Measurements from ENCODE around the gene FERMT1. TPM values are rescaled to one million over a fixed set of nuclear protein-coding genes. Genes with fewer than 3 reads are reported as not detected.

Gene FERMT1
- total RNA-seq, 1 donor from 2014 or later, result 10.9 TPM

- Mint-ChIP-seq H3K36me3 (ENCODE audit: low read depth, unreplicated experiment) (peaks cover 13% of the 10 kb centered on the region), H3K9me3 (ENCODE audit: unreplicated experiment) (no peaks in the 10 kb centered on the region), H3K27me3 (ENCODE audit: low read depth, unreplicated experiment) (no peaks in the 10 kb centered on the region), H3K4me3 (ENCODE audit: unreplicated experiment) (no peak overlapping the region), H3K27ac (ENCODE audit: unreplicated experiment) (no peak overlapping the region), H3K4me1 (ENCODE audit: low read depth, unreplicated experiment) (no peaks in the 10 kb centered on the region)
- Histone ChIP-seq H3K27ac (ENCODE audit: low read depth, low read length) (no peak overlapping the region), H3K79me2 (ENCODE audit: insufficient read depth, low read length) (no peaks in the 10 kb centered on the region), H3K4me1 (ENCODE audit: insufficient read depth, low read length) (no peaks in the 10 kb centered on the region), H3K4me2 (ENCODE audit: low read length) (no peak overlapping the region), H3K9me3 (ENCODE audit: insufficient read depth, low read depth, low read length) (no peaks in the 10 kb centered on the region), H4K20me1 (ENCODE audit: insufficient read depth, low read length) (peaks cover 12% of the 10 kb centered on the region), H3K4me3 (ENCODE audit: insufficient read depth, low read depth, low read length) (no peak overlapping the region), H3K27me3 (ENCODE audit: insufficient read depth, low read length) (no peaks in the 10 kb centered on the region), H2AFZ (ENCODE audit: low read depth, low read length) (no peak overlapping the region), H3K36me3 (ENCODE audit: insufficient read depth, low read length) (peaks cover 32% of the 10 kb centered on the region), H3K9ac (ENCODE audit: low read length) (no peak overlapping the region)
- no peak for TF ChIP-seq CTCF (IDR thresholded peaks at IDR 0.05; ENCODE audit: insufficient read depth, low read depth, low read length)
- no peak for TF ChIP-seq EZH2 (IDR thresholded peaks at IDR 0.05; ENCODE audit: insufficient read depth, low read length)
- DNase-seq (ENCODE audit: low read depth), result no peak
- no peak for FAIRE-seq
Measured at GRCh38 chr20:6040958-6041807, 81.6 kb downstream of the FERMT1 start.

DNA sequence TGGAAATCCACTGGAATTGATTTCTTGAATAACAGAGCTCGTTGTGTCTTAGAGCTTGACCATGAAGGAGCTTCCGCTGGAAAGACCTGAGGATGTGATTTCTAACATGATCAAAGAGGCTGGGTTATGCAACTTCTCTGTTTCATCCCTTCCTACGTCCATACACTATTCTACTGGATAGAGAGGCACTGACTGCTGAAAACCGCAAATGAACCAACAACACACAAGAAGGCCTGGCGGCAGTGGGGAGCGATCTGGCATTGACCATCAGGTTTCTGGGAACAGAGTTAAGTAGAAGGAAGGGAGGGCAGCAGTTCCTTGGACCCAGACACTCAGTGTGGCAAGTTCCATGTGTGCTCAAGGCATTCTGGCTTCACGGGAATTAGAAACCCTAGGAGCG lies 82.3 kb downstream of the FERMT1 start:
- no peaks in the 10 kb centered on the region for H3K4me1 ChIP-seq (ENCODE audit: insufficient read depth, low read length)
- H3K9ac ChIP-seq (ENCODE audit: low read length), result no peak overlapping the region
- peaks cover 34% of the 10 kb centered on the region for H3K36me3 ChIP-seq (ENCODE audit: insufficient read depth, low read length)
- H3K4me2 ChIP-seq (ENCODE audit: low read length), result no peak overlapping the region
- H3K9me3 ChIP-seq (ENCODE audit: insufficient read depth, low read depth, low read length), result no peaks in the 10 kb centered on the region
- H3K27ac Mint-ChIP-seq (ENCODE audit: unreplicated experiment), result no peak overlapping the region
- H3K4me3 Mint-ChIP-seq (ENCODE audit: unreplicated experiment), result no peak overlapping the region
- FAIRE-seq (no peak), DNase-seq (ENCODE audit: low read depth) (no peak)
- no peak for TF ChIP-seq CTCF (IDR thresholded peaks at IDR 0.05; ENCODE audit: insufficient read depth, low read depth, low read length)
- no peak for TF ChIP-seq EZH2 (IDR thresholded peaks at IDR 0.05; ENCODE audit: insufficient read depth, low read length)
- H2AFZ ChIP-seq (ENCODE audit: low read depth, low read length), result no peak overlapping the region
- H3K4me3 ChIP-seq (ENCODE audit: insufficient read depth, low read depth, low read length), result no peak overlapping the region
- no peaks in the 10 kb centered on the region for H3K27me3 ChIP-seq (ENCODE audit: insufficient read depth, low read length)
- no peaks in the 10 kb centered on the region for H3K4me1 Mint-ChIP-seq (ENCODE audit: low read depth, unreplicated experiment)
- H4K20me1 ChIP-seq (ENCODE audit: insufficient read depth, low read length), result peaks cover 12% of the 10 kb centered on the region
- H3K27ac ChIP-seq (ENCODE audit: low read depth, low read length), result no peak overlapping the region
- H3K27me3 Mint-ChIP-seq (ENCODE audit: low read depth, unreplicated experiment), result no peaks in the 10 kb centered on the region
- peaks cover 13% of the 10 kb centered on the region for H3K36me3 Mint-ChIP-seq (ENCODE audit: low read depth, unreplicated experiment)
- H3K79me2 ChIP-seq (ENCODE audit: insufficient read depth, low read length), result no peaks in the 10 kb centered on the region
- H3K9me3 Mint-ChIP-seq (ENCODE audit: unreplicated experiment), result no peaks in the 10 kb centered on the region

DNA sequence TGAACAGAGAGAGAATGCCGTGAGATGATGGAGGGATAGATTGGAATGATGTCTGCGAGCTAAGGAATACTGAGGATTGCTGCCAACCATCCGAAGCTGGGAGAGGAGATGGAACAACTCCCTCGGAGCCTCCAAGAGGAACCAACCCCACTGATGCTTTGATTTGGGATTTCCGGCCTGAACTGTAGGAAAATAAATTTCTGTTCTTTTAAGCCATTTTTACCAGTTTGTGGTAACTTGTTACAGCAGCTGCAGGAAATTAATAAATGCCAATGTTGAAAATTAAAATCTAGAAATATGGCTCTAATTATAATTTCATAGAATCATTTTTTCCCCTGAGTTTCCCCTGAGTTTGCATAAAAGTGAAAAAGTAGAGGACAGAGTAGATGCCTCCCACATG lies 83.1 kb downstream of the FERMT1 start:
- H3K79me2 ChIP-seq (ENCODE audit: insufficient read depth, low read length), result no peaks in the 10 kb centered on the region
- Mint-ChIP-seq H3K9me3 (ENCODE audit: unreplicated experiment) (no peaks in the 10 kb centered on the region), H3K4me1 (ENCODE audit: low read depth, unreplicated experiment) (peaks cover under 1% of the 10 kb centered on the region), H3K36me3 (ENCODE audit: low read depth, unreplicated experiment) (peaks cover 14% of the 10 kb centered on the region), H3K27ac (ENCODE audit: unreplicated experiment) (no peak overlapping the region), H3K27me3 (ENCODE audit: low read depth, unreplicated experiment) (no peaks in the 10 kb centered on the region), H3K4me3 (ENCODE audit: unreplicated experiment) (no peak overlapping the region)
- H3K4me2 ChIP-seq (ENCODE audit: low read length), result no peak overlapping the region
- TF ChIP-seq EZH2 (IDR thresholded peaks at IDR 0.05; ENCODE audit: insufficient read depth, low read length) (no peak), CTCF (IDR thresholded peaks at IDR 0.05; ENCODE audit: insufficient read depth, low read depth, low read length) (no peak)
- H3K27ac ChIP-seq (ENCODE audit: low read depth, low read length), result no peak overlapping the region
- peaks cover 34% of the 10 kb centered on the region for H3K36me3 ChIP-seq (ENCODE audit: insufficient read depth, low read length)
- FAIRE-seq (no peak), DNase-seq (ENCODE audit: low read depth) (no peak)
- H2AFZ ChIP-seq (ENCODE audit: low read depth, low read length), result no peak overlapping the region
- no peaks in the 10 kb centered on the region for H3K4me1 ChIP-seq (ENCODE audit: insufficient read depth, low read length)
- no peak overlapping the region for H3K9ac ChIP-seq (ENCODE audit: low read length)
- H3K4me3 ChIP-seq (ENCODE audit: insufficient read depth, low read depth, low read length), result no peak overlapping the region
- no peaks in the 10 kb centered on the region for H3K9me3 ChIP-seq (ENCODE audit: insufficient read depth, low read depth, low read length)
- peaks cover 12% of the 10 kb centered on the region for H4K20me1 ChIP-seq (ENCODE audit: insufficient read depth, low read length)
- H3K27me3 ChIP-seq (ENCODE audit: insufficient read depth, low read length), result no peaks in the 10 kb centered on the region

Measured in astrocyte (in vitro differentiated cells and primary cell).